Suppressor macrophage treated with lipopolysaccharide for 4 hours (primary cell): ENCODE data around the gene RPL28.
"Not testable (repeated sequence)": the region's sequence is repeated elsewhere in the genome, so short reads cannot be mapped to it uniquely, and the experiment has no call there.

ENCODE experiments used
- DNase-seq: peaks from one replicate; pipeline ENCODE4 v3.0.0-alpha.2; 2020

Gene RPL28

DNA sequence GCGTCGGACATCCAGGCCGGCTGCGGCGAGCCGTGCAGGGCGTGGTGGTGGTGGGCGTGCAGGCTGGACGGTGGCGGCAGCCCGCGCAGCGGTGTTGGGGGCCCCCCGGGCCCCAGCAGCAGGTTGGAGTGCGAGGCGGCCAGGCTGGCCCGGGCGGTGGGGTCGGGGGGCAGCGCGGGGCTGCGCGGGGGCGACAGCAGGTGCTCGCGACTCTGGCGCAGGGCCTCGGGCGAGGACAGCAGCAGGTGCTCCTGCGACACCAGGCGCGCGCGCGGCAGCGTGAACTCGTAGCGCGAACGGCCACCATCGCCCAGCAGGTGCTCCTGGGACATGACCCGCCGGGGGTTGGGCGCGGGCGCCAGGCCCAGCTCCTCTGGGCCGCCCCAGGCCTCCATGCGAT lies 47.6 kb downstream of the RPL28 start:
- no peak for DNase-seq

DNA sequence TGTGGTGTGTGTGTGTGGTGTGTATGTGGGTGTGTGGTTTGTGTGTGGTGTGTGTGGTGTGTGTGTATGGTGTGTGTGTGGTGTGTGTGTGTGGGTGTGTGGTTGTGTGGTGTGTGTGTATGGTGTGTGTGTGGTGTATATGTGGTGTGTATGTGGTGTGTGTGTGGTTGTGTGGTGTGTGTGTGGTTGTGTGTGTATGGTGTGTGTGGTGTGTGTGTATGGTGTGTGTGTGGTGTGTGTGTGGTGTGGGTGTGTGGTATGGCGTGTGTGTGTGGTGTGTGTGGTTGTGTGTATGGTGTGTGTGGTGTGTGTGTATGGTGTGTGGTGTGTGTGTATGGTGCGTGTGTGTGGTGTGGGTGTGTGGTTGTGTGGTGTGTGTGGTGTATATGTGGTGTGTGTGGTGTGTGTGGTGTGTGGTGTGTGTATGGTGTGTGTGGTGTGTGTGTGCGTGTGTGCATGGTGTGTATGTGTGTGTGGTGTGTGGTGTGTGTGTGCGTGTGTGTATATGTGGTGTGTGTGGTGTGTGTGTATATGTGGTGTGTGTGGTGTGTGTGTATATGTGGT lies 48.7 kb downstream of the RPL28 start:
- DNase-seq = no peak

DNA sequence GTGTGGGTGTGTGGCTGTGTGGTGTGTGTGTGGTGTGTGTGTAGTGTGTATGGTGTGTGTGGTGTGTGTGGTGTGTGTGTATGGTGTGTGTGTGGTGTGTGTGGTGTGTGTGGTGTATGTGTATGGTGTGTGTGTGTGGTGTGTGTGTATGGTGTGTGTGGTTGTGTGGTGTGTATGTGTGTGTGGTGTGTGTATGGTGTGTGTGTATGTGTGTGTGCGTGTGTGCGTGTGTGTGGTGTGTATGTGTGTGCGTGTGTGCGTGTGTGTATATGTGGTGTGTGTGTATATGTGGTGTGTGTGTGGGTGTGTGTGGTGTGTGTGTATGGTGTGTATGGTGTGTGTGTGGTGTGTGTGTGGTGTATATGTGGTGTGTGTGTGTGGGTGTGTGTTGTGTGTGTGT lies 49.3 kb downstream of the RPL28 start:
- no peak for DNase-seq

DNA sequence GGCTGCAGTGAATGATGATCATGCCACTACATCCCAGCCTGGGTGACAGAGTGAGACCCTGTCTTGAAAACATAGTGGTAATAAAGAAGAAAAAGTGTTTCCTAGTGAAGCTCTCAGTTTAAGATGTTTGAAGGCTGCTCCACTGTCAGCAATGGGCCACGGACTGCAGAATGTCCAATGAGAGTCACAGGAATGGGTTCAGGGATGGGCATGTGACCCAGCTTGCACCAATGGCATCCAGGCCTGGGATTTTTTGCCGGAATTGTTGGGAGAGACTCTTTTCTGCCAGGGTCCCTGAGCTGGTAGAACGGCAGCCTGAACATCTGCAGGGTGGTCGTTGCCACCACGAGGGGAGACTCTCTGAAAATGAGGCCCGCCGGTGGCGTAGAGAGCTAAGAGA lies 51.1 kb downstream of the RPL28 start:
- no peak for DNase-seq

DNA sequence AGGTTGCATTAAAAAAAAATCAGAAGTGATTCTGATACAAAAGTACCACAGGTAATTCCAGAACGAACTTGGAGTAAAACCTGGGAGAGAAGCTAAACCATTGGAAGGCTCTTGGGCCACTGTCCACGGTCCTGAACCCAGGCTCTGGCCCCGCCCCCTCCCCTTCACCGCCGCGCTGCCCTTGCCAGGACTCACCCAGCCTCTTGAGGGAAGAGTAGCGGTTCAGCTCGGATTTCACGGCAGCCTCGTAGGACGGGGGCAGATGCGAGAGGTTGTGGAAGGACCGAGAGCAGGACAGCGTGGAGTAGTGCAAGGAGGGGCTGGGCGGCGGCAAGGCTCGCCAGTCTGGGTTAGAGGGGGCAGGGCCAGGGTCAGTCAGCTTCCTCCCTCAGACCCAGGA lies 51.7 kb downstream of the RPL28 start:
- peak; percentile 48 for DNase-seq

DNA sequence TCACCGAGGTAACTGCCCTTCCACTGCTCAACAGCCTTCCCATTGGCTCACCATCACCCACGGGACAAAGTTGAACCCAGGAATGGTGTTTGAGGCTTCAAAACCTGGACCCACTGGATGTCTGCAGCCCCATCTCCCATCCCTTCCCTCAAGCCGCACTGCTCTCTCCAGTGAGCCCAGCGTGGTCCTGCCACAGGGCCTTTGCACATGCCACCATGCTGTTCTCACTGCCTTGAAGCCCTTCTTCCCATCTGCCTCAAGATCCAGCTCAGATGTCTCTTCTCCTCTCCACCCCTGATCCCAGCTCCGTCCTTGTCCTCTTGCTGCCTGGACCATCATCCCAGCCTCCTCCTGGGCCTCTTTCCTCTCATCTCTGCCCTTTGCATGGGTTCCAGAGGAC lies 53.3 kb downstream of the RPL28 start:
- no peak for DNase-seq

DNA sequence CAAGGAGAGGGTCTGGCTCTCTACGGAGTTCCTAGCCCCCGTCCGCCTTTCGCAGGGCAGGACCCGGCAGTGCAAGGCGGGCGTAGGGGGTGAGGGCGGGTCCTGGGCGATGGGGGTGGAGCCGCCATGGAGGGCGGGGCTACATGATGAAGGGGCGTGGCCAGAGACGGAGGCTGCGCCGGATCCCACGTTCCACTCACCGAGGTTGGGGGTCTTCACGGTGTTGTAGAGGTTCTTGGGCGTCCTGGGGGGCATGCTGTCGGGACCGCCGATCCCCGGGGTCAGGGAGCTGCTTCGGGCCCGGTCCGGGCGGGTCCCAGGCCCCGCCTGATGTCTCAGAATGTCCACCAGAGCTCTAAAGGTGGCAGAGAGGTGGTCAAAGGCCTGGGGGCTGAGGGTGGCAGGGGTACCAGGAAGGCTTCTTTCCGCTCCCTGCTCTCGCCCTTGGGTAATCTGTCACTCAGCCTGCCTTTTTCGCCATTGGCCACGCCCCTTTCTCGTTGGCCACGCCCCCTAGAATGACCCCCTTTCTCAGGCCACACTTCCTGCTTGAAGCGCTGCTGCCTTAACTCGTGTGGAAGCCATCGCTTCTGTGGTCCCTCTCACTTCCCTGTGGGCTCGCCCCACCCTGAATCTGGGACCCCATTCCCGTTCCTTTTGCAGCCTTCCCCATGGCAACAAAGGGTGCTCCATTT lies 54.8 kb downstream of the RPL28 start:
- DNase-seq = peak; percentile 35

DNA sequence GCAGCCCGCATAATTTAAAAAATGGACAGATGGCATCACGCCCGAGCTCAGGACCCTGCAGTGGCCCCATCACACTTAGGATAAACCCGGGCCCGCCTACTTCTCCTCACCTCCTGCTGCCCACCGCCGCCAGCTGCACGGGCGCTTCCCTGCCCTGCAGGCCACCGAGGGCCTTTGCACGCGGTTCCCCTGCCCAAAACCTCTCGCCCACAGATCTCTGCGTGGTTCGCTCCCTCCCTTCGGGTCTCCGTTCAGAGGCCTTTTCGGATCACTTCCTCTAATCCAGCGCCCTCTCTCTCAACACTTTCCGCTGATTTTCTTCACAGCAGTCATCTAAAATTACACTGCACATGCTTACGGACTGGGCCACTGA lies 55.6 kb downstream of the RPL28 start:
- DNase-seq = peak; percentile 66

DNA sequence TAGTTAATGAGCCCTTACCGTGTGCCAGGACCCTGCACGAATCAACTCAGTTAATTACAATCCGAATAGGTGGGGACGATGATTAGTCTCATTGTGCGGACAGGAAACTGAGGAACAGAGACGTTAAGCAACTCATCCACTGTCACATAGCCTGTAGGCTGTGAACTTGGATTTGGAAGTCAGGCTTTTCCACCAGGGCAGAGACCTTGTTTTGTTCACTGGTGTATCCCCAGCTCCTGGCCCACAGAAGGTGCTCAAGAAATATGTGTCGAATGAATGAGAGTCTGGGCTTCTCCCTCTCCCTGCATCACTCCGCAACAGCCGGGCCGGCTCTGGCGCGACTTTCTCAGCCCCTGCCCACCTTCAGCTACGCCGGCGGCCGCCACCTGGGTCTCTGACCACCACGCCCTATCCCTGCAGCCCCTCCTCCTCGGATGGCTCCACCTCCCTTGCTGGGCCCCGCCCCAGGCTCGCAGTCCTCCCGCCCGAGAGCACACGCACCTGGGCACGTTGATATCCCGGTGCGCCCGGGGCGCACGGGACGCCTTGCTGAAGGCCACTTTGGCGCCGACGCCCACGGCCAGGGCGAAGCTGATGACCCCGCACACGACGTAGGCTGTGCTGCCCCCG lies 56.1 kb downstream of the RPL28 start:
- no peak for DNase-seq

DNA sequence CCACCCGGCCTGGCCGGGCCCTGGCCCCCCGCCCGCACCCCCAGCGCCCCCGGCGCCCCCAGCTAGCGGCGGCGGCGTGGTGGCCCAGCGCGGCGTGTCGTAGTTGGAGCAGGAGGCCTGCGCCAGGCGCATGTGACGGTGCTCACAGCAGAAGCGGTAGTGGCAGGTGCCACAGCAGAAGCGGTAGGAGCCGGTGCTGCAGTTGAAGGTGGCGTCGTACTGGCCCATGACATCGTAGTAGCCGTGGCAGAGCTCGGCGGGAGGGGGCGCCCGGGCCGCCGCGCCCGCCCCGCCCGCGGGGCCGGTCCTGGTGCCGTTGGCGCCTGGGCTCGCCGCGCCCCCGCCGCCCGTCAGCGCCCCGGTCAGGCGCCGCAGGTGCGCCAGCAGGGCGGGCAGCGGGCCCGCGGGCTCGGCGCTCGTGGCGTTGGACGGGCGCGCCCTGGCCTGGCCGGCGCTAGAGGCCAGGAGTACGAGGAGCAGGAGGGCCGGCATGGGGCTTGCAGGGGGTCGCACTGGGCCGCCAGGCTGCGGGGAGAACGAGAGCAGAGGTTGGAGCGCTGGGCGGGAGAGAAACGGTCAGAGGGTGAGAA lies 56.7 kb downstream of the RPL28 start:
- no peak for DNase-seq

DNA sequence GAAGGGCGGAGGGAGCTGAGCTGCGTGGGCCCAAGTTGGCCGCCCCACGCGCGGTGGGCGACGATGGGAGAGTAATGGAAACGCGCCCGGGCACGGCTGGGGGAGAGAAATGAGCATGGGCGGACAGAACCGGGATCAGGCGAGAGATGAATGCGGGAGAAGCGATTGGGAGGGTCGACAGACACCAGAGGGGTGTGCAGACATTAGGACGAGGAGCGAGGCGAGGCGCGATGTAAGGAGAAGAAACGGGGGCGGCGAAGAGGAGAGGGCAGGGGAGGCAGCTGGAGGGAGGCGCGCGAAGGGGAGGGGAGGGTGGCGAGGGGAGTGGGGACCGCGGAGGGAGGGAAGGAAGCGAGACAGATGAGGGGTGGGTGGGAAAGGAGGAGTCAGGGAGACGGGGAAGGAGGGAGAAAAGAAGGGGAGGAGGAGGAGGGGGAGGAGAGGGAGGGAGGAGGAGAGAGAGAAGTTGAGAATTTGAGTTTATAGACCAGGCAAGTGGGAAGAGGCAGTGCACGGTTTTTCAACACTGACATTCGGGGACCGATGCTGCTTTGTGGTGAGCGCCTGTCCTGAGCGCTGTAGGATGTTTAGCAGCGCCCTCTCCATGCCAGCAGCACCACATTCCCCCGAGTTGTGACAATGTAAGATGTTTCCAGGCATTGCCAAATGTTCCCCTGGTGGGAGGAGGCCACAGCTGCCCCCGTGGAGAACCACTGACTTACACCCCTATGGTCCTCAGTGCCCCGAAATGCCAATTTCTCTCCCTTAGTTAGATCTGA lies 57.5 kb downstream of the RPL28 start, which contains the start of gene SHISA7:
Gene SHISA7, minus strand, starts transcription at position 256 of the 779 bp plus-strand sequence. CDS start 437 bp downstream, outside the sequence.
- DNase-seq = no peak

DNA sequence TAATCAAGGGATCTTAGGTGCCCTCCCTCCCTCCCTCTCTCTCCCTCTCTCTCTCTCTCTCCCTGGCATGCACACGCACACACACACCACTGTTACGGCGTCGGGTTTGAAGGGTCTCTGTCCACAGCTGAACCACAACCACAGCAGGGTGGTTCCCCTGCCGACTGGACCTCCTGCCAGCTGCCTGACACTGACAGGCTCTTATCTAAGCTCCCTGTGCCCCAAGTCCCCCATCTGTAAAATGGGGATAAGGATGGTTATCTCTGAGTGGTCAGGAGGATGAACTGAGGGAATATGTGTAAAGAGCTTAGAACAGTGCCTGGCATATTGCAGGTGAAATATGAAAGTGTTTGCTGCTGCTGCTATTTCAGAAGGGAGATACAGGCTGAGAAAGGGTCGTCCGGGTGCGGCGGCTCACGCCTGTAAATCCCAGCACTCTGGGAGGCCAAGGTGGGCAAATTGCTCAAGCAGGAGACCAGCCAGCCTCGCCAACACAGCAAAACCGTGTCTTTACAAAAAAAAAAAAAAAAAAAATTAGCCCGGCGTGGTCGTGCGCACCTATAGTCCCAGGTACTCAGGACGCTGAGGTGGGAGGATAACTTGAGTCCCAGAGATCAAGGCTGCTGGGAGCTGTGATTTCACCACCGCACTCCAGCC lies 58.2 kb downstream of the RPL28 start:
- no peak for DNase-seq

DNA sequence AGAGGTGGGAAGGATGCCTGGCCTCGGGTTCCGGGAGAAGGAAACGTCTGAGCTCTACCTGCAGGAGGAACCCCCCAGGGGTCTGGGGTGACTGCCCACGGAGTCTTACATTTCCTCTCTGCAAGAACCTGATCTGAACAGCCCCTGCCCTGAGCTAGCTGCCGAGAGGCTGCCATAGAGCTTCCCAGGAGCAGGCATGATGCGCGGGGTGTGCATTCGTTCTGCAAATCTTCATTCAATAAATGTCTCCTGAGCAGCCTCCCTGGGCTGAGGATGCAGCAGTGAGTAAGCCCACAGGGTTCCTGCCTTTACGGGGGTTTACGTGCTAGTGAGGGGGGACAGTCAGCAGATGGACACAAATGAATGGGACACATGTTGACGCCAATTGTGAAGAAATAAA lies 58.9 kb downstream of the RPL28 start:
- no peak for DNase-seq

DNA sequence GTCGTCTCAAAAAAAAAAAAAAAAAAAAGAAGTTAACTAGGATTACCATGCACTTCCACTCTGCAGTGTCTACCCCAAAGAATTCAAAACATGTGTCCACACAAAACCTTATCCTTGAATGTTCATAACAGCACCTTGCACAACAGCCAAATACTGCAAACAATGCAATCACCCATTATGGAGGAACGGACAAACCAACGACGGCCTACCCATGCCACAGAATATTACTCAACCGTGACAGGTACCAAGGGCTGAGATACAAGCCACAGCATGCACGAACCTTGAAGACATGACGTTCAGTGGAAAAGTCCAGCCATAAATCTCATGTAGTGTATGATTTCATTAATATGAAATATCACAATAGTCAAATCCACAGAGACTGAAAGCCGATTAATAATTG lies 60.3 kb downstream of the RPL28 start:
- no peak for DNase-seq

DNA sequence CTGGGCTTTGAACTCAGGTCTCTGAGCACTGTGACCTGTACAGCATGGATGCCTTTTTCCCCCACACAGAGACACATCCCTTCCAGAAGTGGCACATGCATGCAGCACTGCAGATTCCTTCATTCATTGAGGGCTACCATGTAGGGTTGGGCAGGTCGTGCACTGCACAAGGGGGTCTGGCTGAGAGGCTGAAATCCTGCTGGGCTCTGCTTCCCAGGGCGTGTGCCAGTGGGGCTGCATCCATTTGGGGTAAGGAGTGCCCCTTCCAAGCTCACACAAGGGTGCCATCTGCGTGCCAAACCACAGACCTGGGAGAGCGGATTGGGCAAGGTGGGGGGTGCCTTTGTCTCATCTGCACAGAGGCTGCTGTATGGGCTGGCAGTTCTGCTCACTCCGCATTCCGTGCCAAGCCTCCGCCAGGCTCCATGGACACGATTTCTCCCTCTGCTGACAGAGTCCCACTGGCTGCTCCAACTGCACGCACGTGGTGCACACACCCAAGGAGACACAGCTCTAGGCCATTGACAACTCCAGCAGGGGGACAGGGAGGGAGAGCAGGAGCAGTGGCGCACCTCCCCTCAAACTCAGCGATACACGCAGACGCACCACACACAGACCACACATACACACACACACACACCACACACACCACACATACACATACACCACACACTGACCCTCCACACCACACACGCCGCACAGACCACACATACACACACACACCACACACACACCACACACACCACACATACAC lies 61.9 kb downstream of the RPL28 start:
- no peak for DNase-seq

DNA sequence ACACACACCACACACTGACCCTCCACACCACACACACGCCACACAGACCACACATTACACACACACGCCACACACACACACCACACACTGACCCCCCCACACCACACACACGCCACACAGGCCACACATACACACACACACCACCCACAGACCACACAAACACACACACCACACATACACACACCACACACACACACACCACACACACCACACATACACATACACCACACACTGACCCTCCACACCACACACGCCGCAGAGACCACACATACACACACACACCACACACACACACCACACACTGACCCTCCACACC lies 62.4 kb downstream of the RPL28 start:
- not testable (repeated sequence) for DNase-seq

DNA sequence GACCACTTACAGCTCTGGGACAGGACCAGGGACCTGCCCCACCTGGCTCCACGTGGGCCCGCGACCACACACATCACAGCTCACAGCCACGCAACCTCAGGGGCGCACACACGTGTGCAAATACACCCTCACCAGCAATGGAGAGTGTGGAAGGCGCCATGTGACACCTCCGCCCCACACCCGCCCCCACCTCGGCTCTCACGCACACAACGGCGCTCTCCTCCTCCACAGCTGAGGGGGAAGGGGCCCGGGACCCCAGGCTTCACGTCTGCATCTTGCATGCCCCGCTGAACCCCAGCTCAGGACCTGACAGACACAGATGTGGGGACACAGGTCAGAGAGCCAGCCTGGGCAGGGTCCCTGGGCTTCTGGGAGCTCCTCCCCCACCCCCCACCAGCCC lies 63.7 kb downstream of the RPL28 start:
- DNase-seq = no peak

DNA sequence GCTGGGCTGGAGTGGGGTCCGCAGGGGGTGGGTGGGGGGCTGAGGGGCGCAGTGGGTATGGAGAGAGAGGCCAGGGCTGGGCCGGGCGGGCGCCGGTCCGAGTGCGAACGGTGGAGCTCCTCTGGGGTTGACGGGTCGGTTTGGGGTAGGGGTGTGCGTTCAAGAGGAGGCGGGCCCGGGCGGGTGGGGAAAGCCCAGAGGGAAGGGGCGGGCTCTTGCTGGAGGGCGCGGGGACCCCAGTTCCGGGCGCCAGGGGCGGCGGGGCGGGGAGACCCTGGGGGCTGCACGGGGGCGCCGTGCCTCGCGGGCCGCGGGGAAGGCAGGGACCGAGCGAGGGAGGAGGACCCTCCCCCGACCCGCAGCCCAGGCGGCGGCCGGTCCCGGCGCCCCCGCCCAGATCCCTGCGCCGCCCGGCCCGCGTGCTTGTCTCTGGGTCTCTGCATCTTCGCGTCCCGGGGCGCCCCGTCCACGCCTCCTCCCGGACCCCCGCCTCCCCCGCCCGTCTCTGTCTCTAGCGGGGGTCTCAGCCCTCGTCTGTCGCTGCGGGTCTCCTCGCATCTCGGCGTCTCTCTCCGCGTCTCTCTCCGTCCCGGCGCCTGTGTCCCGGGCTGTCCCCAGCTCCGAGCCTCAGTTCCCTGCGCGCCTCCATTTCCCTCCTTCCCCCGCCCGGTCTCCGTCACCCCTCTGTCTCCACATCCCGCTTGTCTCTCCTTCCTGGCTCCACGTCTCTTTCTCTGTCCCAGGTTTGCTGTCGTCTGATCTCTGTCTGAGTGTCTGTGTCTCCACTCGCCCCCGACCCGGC lies 65.6 kb downstream of the RPL28 start:
- no peak for DNase-seq

DNA sequence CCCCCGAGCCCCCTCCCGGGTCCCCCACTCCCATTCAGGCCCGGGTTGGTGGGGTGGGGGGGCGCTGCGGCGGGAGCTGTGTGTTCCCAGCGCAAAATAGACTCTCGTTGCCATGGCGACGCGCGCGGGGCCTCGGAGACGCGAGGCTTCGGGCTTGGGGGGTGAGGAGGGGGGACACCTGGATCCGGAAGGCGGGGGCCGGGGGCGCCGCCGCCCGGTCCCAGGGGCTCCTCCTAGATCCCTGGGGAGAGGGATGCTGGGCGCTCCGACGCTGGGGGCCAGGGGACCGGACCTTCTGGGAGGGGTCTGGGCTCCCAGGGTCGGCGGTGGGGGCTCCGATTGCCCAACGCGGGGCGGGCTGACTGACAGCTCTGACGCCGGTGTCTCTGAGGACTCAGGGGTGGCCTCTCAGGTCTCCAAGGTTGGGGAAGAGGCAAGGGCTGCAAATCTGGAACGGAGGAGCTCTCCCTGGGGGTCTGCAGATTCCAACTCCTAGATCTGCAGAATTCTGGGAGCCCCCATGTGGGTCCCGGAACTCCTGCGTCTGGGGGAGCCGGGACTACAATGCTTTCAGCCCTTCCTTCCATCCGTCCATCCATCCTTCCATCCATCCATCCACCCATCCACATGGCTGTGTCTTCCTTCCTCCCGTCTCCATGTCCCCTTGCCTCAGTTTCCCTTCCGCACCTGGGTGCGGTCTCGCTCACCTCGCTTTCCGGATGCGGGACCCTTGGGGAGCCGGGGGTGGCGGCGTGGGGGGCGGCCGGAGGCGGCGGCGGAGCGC lies 66.4 kb downstream of the RPL28 start:
- DNase-seq = no peak
